VCaP (cell line): ENCODE data around the gene DCBLD1.

ENCODE experiments used
- H3K27ac ChIP-seq: fragments of 450-650 bp; 2 replicates; pipeline ENCODE4 v1.5.1; 2017
- CTCF ChIP-seq: fragments of 450-650 bp; conservative IDR thresholded peaks from 2 replicates; pipeline ENCODE4 v1.5.1; 2017; ENCODE audit warnings: mild to moderate bottlenecking, moderate library complexity

Gene DCBLD1

GRCh38 chr6:117553142-117553541, 70.7 kb downstream of the DCBLD1 start:
- H3K27ac ChIP-seq = no peak overlapping the region

GRCh38 chr6:117555262-117555849, 72.9 kb downstream of the DCBLD1 start:
- TF ChIP-seq CTCF = no peak
- H3K27ac ChIP-seq = no peak overlapping the region

More at GRCh38 chr6:117553142-117553541, 70.7 kb downstream of the DCBLD1 start:
- TF ChIP-seq CTCF = no peak

- TF ChIP-seq CTCF = peak; percentile 89
- H3K27ac ChIP-seq = no peak overlapping the region
Measured at GRCh38 chr6:117555882-117556498, 73.5 kb downstream of the DCBLD1 start.

GRCh38 chr6:117557951-117558350, 75.5 kb downstream of the DCBLD1 start:
- TF ChIP-seq CTCF = no peak
- H3K27ac ChIP-seq = no peak overlapping the region

- TF ChIP-seq CTCF = no peak
- no peak overlapping the region for H3K27ac ChIP-seq
Measured at GRCh38 chr6:117558818-117559217, 76.3 kb downstream of the DCBLD1 start.

GRCh38 chr6:117559299-117559698, 76.8 kb downstream of the DCBLD1 start:
- TF ChIP-seq CTCF = no peak
- no peak overlapping the region for H3K27ac ChIP-seq

- no peak for TF ChIP-seq CTCF
- H3K27ac ChIP-seq = no peak overlapping the region
Measured at GRCh38 chr6:117561128-117561527, 78.7 kb downstream of the DCBLD1 start.
